ENCODE measurements around the gene EIF1AD. TPM values are rescaled to one million over a fixed set of nuclear protein-coding genes. Genes with fewer than 3 reads are reported as not detected.

EIF1AD gene
- total and polyA plus RNA-seq, 2 of the 8 experiments (the other 6 are each of a cell fraction or from before 2014, with no cell fraction given): 32.6 to 39.9 TPM

GRCh38 chr11:66004186-66004585 is 2.2 kb upstream of the EIF1AD start:
- H4K91ac ChIP-seq (replicated peaks; ENCODE audit: insufficient read length, low read length): no peak overlapping the region
- H3K4me1 ChIP-seq (replicated peaks in 1 of 4; ENCODE audit: control insufficient read depth in 3 of 4, insufficient read depth in 4 of 4, low read length in 3 of 4): peaks cover 0 to 16% (median 6%) of the 10 kb centered on the region in 4 experiments; a peak in 5 of 7 replicates
- POLR2A ChIA-PET (ENCODE audit: partially characterized antibody): interaction anchor here (0.6 to 1.8 kb wide), 2 partner anchors 47 to 206 kb away, joined by 3 to 7 read pairs; no protein-coding TSS in a partner anchor
- H3K27ac ChIP-seq (ENCODE audit: low read depth, low read length): no peak overlapping the region
- no peak for FAIRE-seq
- no peak overlapping the region for H2AK5ac ChIP-seq (ENCODE audit: low read depth, low read length)
- no peak overlapping the region for H3K18ac ChIP-seq (ENCODE audit: extremely low read depth, low read length)
- peaks cover 9 to 22% (median 13%) of the 10 kb centered on the region in 4 experiments for H3K36me3 ChIP-seq (ENCODE audit: control insufficient read depth in 2 of 4, insufficient read depth in 4 of 4, low read length in 3 of 4)
- H3K23me2 ChIP-seq (ENCODE audit: low read depth, low read length): 0 out of 2 replicates have a peak, but pooled peaks cover 2% of the 10 kb centered on the region
- no peak overlapping the region for H3K14ac ChIP-seq (ENCODE audit: insufficient read length)
- no peak overlapping the region for H3K23ac ChIP-seq (ENCODE audit: insufficient read length)
- no peak overlapping the region; a peak in 1 of 4 replicates for H3K4me2 ChIP-seq (ENCODE audit: insufficient read depth in 1 of 2, low read depth in 2 of 2, low read length in 2 of 2)
- 89% methylated on average over 4 of the region's 4 CpGs; no CpG with 5 or more reads in 1 of the 2 experiments for WGBS, 2 experiments (ENCODE audit: extremely low coverage in 1 of 2, insufficient coverage in 1 of 2, insufficient read length in 1 of 2, insufficient replicate concordance in 2 of 2, low coverage in 1 of 2, low lambda C conversion rate in 2 of 2, missing lambda C conversion rate in 1 of 2)
- no peak overlapping the region for H2BK120ac ChIP-seq (replicated peaks; ENCODE audit: low read depth, low read length)
- no peak overlapping the region for H2BK15ac ChIP-seq (ENCODE audit: low read length)
- H3K4me3 ChIP-seq (ENCODE audit: extremely low read depth in 1 of 4, insufficient read depth in 2 of 4, low read depth in 3 of 4, low read length in 4 of 4): no peak overlapping the region
- no peaks in the 10 kb centered on the region for H3K27me3 ChIP-seq (replicated peaks in 1 of 4; ENCODE audit: control insufficient read depth in 3 of 4, extremely low read depth in 1 of 4, insufficient read depth in 3 of 4, low read length in 3 of 4)
- CTCF ChIA-PET (ENCODE audit: partially characterized antibody): interaction anchor here (1.0 kb wide), 1 partner anchor 41 kb away, joined by 3 read pairs; no protein-coding TSS in a partner anchor
- no peak overlapping the region for H3K9ac ChIP-seq (replicated peaks in 1 of 4; ENCODE audit: extremely low read depth in 1 of 4, low read depth in 3 of 4, low read length in 3 of 4)
- H2BK5ac ChIP-seq (ENCODE audit: low read depth, low read length): no peak overlapping the region
- H3K56ac ChIP-seq (replicated peaks; ENCODE audit: insufficient read length, low read depth, low read length): no peak overlapping the region
- no peak for DNase-seq (ENCODE audit: low read depth in 1 of 2, low spot score in 2 of 2)
- H4K20me1 ChIP-seq (replicated peaks in 1 of 2; ENCODE audit: control insufficient read depth in 1 of 2, insufficient read depth in 2 of 2, low read length in 2 of 2): peaks cover 4 to 9% of the 10 kb centered on the region in 2 experiments
- H4K5ac ChIP-seq (ENCODE audit: insufficient read length, low read depth, low read length): no peak overlapping the region
- no peak overlapping the region for H2BK20ac ChIP-seq (ENCODE audit: low read length)
- peaks cover 8% of the 10 kb centered on the region for H3K79me1 ChIP-seq (ENCODE audit: low read depth, low read length)
- H3K4ac ChIP-seq (replicated peaks; ENCODE audit: insufficient read length, low read depth, low read length): no peak overlapping the region
- H2AFZ ChIP-seq (ENCODE audit: low read length): no peak overlapping the region
- H4K8ac ChIP-seq (ENCODE audit: extremely low read depth, insufficient read depth, low read length): no peak overlapping the region; the same call in 1 of the 2 replicates
- H2BK12ac ChIP-seq (ENCODE audit: low read depth, low read length): no peak overlapping the region
- H3K9me3 ChIP-seq (ENCODE audit: insufficient read depth in 2 of 2, low read depth in 1 of 2, low read length in 1 of 2): no peaks in the 10 kb centered on the region
- H3K79me2 ChIP-seq (ENCODE audit: control insufficient read depth in 1 of 2, insufficient read depth in 2 of 2, low read length in 2 of 2): peaks cover 0 to 25% of the 10 kb centered on the region in 2 experiments; a peak in 2 of 4 replicates
- TF ChIP-seq RNF2 (IDR thresholded peaks at IDR 0.05; ENCODE audit: borderline replicate concordance, low read depth, low read length, missing control alignments, poor library complexity, severe bottlenecking) (no peak), POLR2AphosphoS5 (IDR thresholded peaks at IDR 0.05; ENCODE audit: low read depth, low read length) (no peak), MAFK (IDR thresholded peaks at IDR 0.05; ENCODE audit: low read depth, low read length) (no peak), SP2 (IDR thresholded peaks at IDR 0.05; ENCODE audit: low read length) (no peak), JUND (IDR thresholded peaks at IDR 0.05; ENCODE audit: low read length) (no peak), TBP (IDR thresholded peaks at IDR 0.05; ENCODE audit: low read depth, low read length) (no peak), ATF3 (IDR thresholded peaks at IDR 0.05; ENCODE audit: insufficient read depth, low read depth, low read length) (no peak), PHF8 (conservative IDR thresholded peaks at IDR 0.05; ENCODE audit: low read depth, low read length) (no peak), SIN3A (conservative IDR thresholded peaks at IDR 0.05 in 1 of 2, IDR thresholded peaks at IDR 0.05 in 1 of 2; ENCODE audit: low read depth in 1 of 2, low read length in 2 of 2) (no peak), NANOG (IDR thresholded peaks at IDR 0.05; ENCODE audit: insufficient read depth, low read depth, low read length, poor library complexity, severe bottlenecking) (no peak), GTF2F1 (IDR thresholded peaks at IDR 0.05; ENCODE audit: borderline replicate concordance, low read depth, low read length) (no peak), SAP30 (IDR thresholded peaks at IDR 0.05; ENCODE audit: insufficient read depth, insufficient replicate concordance, low read length) (no peak), BACH1 (IDR thresholded peaks at IDR 0.05; ENCODE audit: low read length) (no peak)

Data from H1 (cell line).